Duodenal mucosa (tissue), 2 donors: ENCODE measurements around the gene CCBE1.
A peak's percentile ranks its signal among the peaks of the same experiment; 100 is the strongest.
"Not testable (repeated sequence)": the region's sequence is repeated elsewhere in the genome, so short reads cannot be mapped to it uniquely, and the experiment has no call there.

Experiments used
- H3K27ac ChIP-seq: one replicate; pipeline ENCODE4 v1.7.0; 2013; ENCODE audit warnings: low read depth, low read length
- H3K27me3 ChIP-seq, 2 donors: one replicate each; pipeline ENCODE4 v1.7.0; 2013; ENCODE audit warnings: low read length in 2 of 2, control low read depth in 1 of 2; ENCODE audit not compliant: insufficient read depth in 2 of 2, control insufficient read depth in 1 of 2
- H3K36me3 ChIP-seq, 2 donors: one replicate each; pipeline ENCODE4 v1.7.0; 2013; ENCODE audit warnings: low read length in 2 of 2, control low read depth in 1 of 2; ENCODE audit not compliant: insufficient read depth in 2 of 2, control insufficient read depth in 1 of 2
- H3K4me1 ChIP-seq, 2 donors: one replicate each; pipeline ENCODE4 v1.7.0; 2013; ENCODE audit warnings: low read length in 2 of 2, control low read depth in 1 of 2; ENCODE audit not compliant: insufficient read depth in 2 of 2, control insufficient read depth in 1 of 2
- H3K4me3 ChIP-seq, 2 donors: one replicate each; pipeline ENCODE4 v1.7.0; 2013; ENCODE audit warnings: low read length in 2 of 2, low read depth in 1 of 2
- H3K9ac ChIP-seq, 2 donors: one replicate each; pipeline ENCODE4 v1.7.0; 2013; ENCODE audit warnings: low read length in 2 of 2, low read depth in 1 of 2
- H3K9me3 ChIP-seq, 2 donors: one replicate each; pipeline ENCODE4 v1.7.0; 2013; ENCODE audit warnings: low read length in 2 of 2, control low read depth in 1 of 2; ENCODE audit not compliant: control insufficient read depth in 1 of 2

The CCBE1 gene

GRCh38 chr18:59717291-59717690 is 20.1 kb upstream of the CCBE1 start:
- H3K27me3 ChIP-seq = no peaks in the 10 kb centered on the region
- H3K9ac ChIP-seq = no peak overlapping the region
- no peaks in the 10 kb centered on the region for H3K36me3 ChIP-seq
- H3K4me3 ChIP-seq = no peak overlapping the region
- H3K4me1 ChIP-seq = no peaks in the 10 kb centered on the region
- no peak overlapping the region for H3K27ac ChIP-seq
- H3K9me3 ChIP-seq = no peaks in the 10 kb centered on the region

DNA sequence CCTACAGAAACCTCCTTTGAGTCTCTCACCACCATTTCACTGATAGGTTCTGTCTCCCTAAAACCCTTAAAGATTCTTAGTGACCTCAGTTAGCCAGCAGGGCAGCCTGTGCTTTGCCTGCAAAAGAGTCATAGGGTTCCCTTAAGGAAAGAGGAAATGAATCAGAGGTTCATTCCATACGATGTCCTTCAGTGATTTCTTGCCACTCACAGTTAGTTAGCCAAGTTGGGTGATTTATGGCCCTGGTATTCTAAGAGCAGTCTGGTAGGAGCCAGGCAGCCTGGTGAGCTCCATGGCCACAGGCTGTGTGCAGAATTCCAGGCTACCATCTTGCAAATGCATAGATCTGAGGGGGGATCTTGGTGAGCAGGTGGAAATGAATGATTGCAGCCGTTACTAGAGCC is 18.7 kb upstream of the CCBE1 start:
- Histone ChIP-seq H3K36me3 (no peaks in the 10 kb centered on the region), H3K27ac (no peak overlapping the region)

GRCh38 chr18:59715445-59715844 is 18.2 kb upstream of the CCBE1 start:
- no peaks in the 10 kb centered on the region for H3K9me3 ChIP-seq
- no peak overlapping the region for H3K27ac ChIP-seq
- no peaks in the 10 kb centered on the region for H3K27me3 ChIP-seq
- no peak overlapping the region for H3K9ac ChIP-seq
- H3K36me3 ChIP-seq = no peaks in the 10 kb centered on the region
- H3K4me1 ChIP-seq = no peaks in the 10 kb centered on the region
- H3K4me3 ChIP-seq = no peak overlapping the region

More for the DNA sequence above, 18.7 kb upstream of the CCBE1 start:
- Histone ChIP-seq H3K9ac (no peak overlapping the region), H3K4me3 (no peak overlapping the region), H3K4me1 (no peaks in the 10 kb centered on the region), H3K27me3 (no peaks in the 10 kb centered on the region), H3K9me3 (no peaks in the 10 kb centered on the region)

GRCh38 chr18:59714096-59714495 is 16.9 kb upstream of the CCBE1 start:
- not testable (repeated sequence) for H3K9ac ChIP-seq, H3K4me3 ChIP-seq, H3K27ac ChIP-seq

DNA sequence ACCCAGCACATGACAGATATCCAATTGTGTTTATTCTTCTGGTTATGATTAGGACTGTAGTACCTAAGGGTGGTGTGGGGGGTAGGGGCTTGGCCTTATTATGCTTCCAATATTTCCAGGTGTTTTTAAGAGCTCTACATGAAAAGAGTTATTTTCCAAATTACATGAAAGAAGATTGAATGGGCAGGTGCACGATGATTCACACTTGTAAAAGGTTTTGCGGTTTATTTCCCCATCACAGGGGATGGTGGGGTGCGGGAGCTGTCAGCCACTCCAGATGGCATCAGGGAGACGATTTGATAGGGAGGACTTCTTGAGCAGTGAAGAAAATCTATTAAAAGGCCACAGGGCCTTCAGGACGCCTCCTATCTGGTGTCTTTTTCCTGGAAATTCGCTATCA is 15.1 kb upstream of the CCBE1 start:
- Histone ChIP-seq H3K27ac (no peak overlapping the region), H3K4me3 (no peak overlapping the region), H3K36me3 (no peaks in the 10 kb centered on the region), H3K9ac (no peak overlapping the region), H3K27me3 (no peaks in the 10 kb centered on the region), H3K4me1 (no peaks in the 10 kb centered on the region), H3K9me3 (no peaks in the 10 kb centered on the region)

More at GRCh38 chr18:59714096-59714495, 16.9 kb upstream of the CCBE1 start:
- H3K27me3 ChIP-seq, H3K36me3 ChIP-seq, H3K4me1 ChIP-seq, H3K9me3 ChIP-seq: not testable (repeated sequence)

- Histone ChIP-seq H3K27ac (no peak overlapping the region), H3K4me1 (no peaks in the 10 kb centered on the region), H3K4me3 (no peak overlapping the region)
Measured at GRCh38 chr18:59708988-59709387, 11.8 kb upstream of the CCBE1 start.

DNA sequence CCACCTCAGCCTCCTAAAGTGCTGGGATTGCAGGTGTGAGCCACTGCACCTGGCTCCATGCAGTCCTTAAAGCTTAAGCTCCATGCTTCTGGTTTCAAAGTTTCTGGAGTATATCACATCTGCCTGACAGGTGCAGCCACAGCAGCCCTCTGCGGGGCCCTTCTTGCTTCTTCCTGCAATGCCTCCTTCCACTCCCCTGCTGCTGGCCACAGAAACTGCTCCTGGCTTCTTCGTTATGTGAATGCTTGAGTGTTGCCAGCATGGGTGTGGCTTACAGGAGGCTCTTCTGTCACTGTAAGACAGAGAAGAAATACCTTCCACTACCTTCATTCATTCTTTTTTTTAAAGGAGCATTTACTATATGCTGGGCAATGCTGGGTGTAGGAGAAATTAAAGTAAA is 10.1 kb upstream of the CCBE1 start:
- H3K9ac ChIP-seq = no peak overlapping the region
- H3K9me3 ChIP-seq = no peaks in the 10 kb centered on the region
- H3K27me3 ChIP-seq = no peaks in the 10 kb centered on the region
- H3K36me3 ChIP-seq = no peaks in the 10 kb centered on the region
- H3K4me3 ChIP-seq = no peak overlapping the region
- H3K27ac ChIP-seq = no peak overlapping the region
- no peaks in the 10 kb centered on the region for H3K4me1 ChIP-seq

More at GRCh38 chr18:59708988-59709387, 11.8 kb upstream of the CCBE1 start:
- Histone ChIP-seq H3K9ac (no peak overlapping the region), H3K36me3 (no peaks in the 10 kb centered on the region), H3K9me3 (no peaks in the 10 kb centered on the region), H3K27me3 (no peaks in the 10 kb centered on the region)

DNA sequence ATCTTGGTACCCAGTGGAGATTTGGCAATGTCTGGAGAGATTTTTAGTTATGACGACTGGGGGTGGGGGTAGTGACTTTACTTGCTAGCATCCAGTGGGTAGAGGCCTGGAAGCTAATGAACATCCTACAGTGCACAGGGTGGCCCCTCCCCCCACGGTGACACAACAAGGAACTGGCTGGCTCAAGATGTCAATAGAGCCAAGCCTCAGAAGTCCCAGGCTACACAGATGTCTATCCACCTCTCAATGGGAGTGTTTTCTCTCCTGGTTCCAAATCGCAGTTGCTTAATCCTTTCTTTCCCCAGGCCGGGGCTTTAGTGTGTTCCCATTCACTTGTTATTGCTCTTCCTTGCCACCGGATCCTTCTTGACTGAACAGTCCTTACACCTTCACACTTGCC is 9.3 kb upstream of the CCBE1 start:
- Histone ChIP-seq H3K4me3 (no peak overlapping the region), H3K27me3 (no peaks in the 10 kb centered on the region), H3K27ac (no peak overlapping the region), H3K36me3 (no peaks in the 10 kb centered on the region), H3K9ac (no peak overlapping the region), H3K9me3 (no peaks in the 10 kb centered on the region), H3K4me1 (peaks cover 0 to 6% of the 10 kb centered on the region in 2 donors)

- no peaks in the 10 kb centered on the region for H3K36me3 ChIP-seq
- no peaks in the 10 kb centered on the region for H3K27me3 ChIP-seq
- H3K27ac ChIP-seq = no peak overlapping the region
- no peak overlapping the region for H3K4me3 ChIP-seq
- no peaks in the 10 kb centered on the region for H3K9me3 ChIP-seq
- no peak overlapping the region for H3K9ac ChIP-seq
- H3K4me1 ChIP-seq = peaks cover 5 to 20% of the 10 kb centered on the region in 2 donors
Measured at GRCh38 chr18:59705145-59705544, 7.9 kb upstream of the CCBE1 start.

GRCh38 chr18:59704146-59704545 is 6.9 kb upstream of the CCBE1 start:
- Histone ChIP-seq H3K4me3 (no peak overlapping the region), H3K27me3 (no peaks in the 10 kb centered on the region), H3K36me3 (no peaks in the 10 kb centered on the region), H3K9me3 (no peaks in the 10 kb centered on the region), H3K4me1 (peaks cover 5 to 25% of the 10 kb centered on the region in 2 donors), H3K27ac (no peak overlapping the region), H3K9ac (no peak overlapping the region)

GRCh38 chr18:59701272-59701671 is 4.0 kb upstream of the CCBE1 start:
- H3K4me3 ChIP-seq = peak overlapping the region in 1 of 2 donors; percentile 24
- no peak overlapping the region for H3K27ac ChIP-seq
- H3K27me3 ChIP-seq = peaks cover 3 to 8% of the 10 kb centered on the region in 2 donors
- H3K4me1 ChIP-seq = peaks cover 15 to 32% of the 10 kb centered on the region in 2 donors
- no peaks in the 10 kb centered on the region for H3K36me3 ChIP-seq
- no peaks in the 10 kb centered on the region for H3K9me3 ChIP-seq
- no peak overlapping the region for H3K9ac ChIP-seq
